Spleen (tissue), 11 donors: Measurements from ENCODE around the gene ZBP1. TPM values are rescaled to one million over a fixed set of nuclear protein-coding genes. Genes with fewer than 3 reads are reported as not detected.

Experiments used
- DNase-seq: peaks from one replicate; pipeline ENCODE4 v3.0.0-alpha.2; 2020
- H3K27ac ChIP-seq, 8 donors: fragments of 200-600 bp; sonication (generic) in 7 of 8; 1 replicate in 4 of 8; 2 replicates in 4 of 8; pipeline versions ENCODE4 v1.5.0 to v1.8.0; 2016 to 2021; ENCODE audit warnings: inconsistent platforms in 4 of 8, mild to moderate bottlenecking in 4 of 8, moderate library complexity in 1 of 8
- H3K27me3 ChIP-seq, 7 donors: fragments of 200-600 bp; sonication (generic) in 6 of 7; replicated peaks in 1 of 7; 1 replicate in 4 of 7; 2 replicates in 3 of 7; pipeline versions ENCODE4 v1.5.0 to v1.8.0; 2016 to 2021; ENCODE audit warnings: inconsistent platforms in 3 of 7, mild to moderate bottlenecking in 1 of 7
- H3K36me3 ChIP-seq, 6 donors: fragments of 200-600 bp; sonication (generic) in 5 of 6; 1 replicate in 4 of 6; 2 replicates in 2 of 6; pipeline versions ENCODE4 v1.5.0 to v1.8.0; 2016 to 2021; ENCODE audit warnings: inconsistent platforms in 2 of 6
- H3K4me1 ChIP-seq, 6 donors: fragments of 200-600 bp; sonication (generic) in 5 of 6; 1 replicate in 3 of 6; 2 replicates in 3 of 6; pipeline versions ENCODE4 v1.5.0 to v1.8.0; 2016 to 2021; ENCODE audit warnings: inconsistent platforms in 3 of 6
- H3K4me3 ChIP-seq, 8 donors: fragments of 200-600 bp; sonication (generic) in 7 of 8; 1 replicate in 4 of 8; 2 replicates in 4 of 8; pipeline versions ENCODE4 v1.5.0 to v1.8.0; 2016 to 2021; ENCODE audit warnings: inconsistent platforms in 4 of 8, mild to moderate bottlenecking in 4 of 8, moderate library complexity in 2 of 8
- H3K9me3 ChIP-seq, 8 donors: fragments of 200-600 bp; sonication (generic) in 7 of 8; 1 replicate in 4 of 8; 2 replicates in 4 of 8; pipeline versions ENCODE4 v1.5.0 to v1.8.0; 2016 to 2021; ENCODE audit warnings: inconsistent platforms in 4 of 8
- CTCF ChIP-seq, 11 experiments: fragments of 200-600 bp in 7 of 11; fragments of 450-650 bp in 4 of 11; sonication (generic) in 4 of 11; IDR thresholded peaks in 8 of 11; conservative IDR thresholded peaks in 3 of 11; 1 replicate in 7 of 11; 2 replicates in 4 of 11; pipeline versions ENCODE4 v1.4.0 to v1.8.0; 2016 to 2021; ENCODE audit warnings: antibody characterized with exemption in 11 of 11, inconsistent platforms in 4 of 11, mild to moderate bottlenecking in 1 of 11
- POLR2A ChIP-seq, 3 donors: fragments of 450-650 bp; IDR thresholded peaks; one replicate each; pipeline ENCODE4 v1.5.1; 2017; ENCODE audit warnings: antibody characterized with exemption in 3 of 3, mild to moderate bottlenecking in 1 of 3
- POLR2AphosphoS5 ChIP-seq, 3 donors: sonication (generic); formaldehyde crosslinking; IDR thresholded peaks; one replicate each; pipeline ENCODE4 v1.5.1; 2017; ENCODE audit warnings: antibody characterized with exemption in 3 of 3
- WGBS, 5 donors: extraction: QIAGEN DNeasy Blood & Tissue Kit in 3 of 5; methylation state at CpG; one replicate each; pipeline versions ENCODE4 v1.1.5 to v1.1.7; 2013 to 2018; 5-methylcytosine and 5-hydroxymethylcytosine counted together
- intact Hi-C: fragments of 100-400 bp; cut with DNase I; formaldehyde crosslinking; loops from one replicate; pipeline ENCODE4 v1.15.0; 2023; ENCODE audit warnings: low total_unique reads
- polyA plus RNA-seq, 3 donors: library from polyadenylated mRNA; stranded (reverse); fragments of 200-250 nt; gene quantifications; one replicate each; pipeline ENCODE4 v1.2.1, GENCODE V29; 2013
- total RNA-seq, 7 donors: library from RNA; depleted of rRNA in 3 of 7; stranded (reverse); fragments of >200 nt in 3 of 7; fragmentation: NEBNext Ultra II Directional in 4 of 7; extraction: Animal tissue kit (Norgen Biotek cat#: 25700) in 4 of 7; gene quantifications; one replicate each; pipeline versions ENCODE4 v1.1.0 to v1.2.1, GENCODE V29; 2016 to 2021
- donor health status: healthy with polysubstance abuse.
- donor health status: DM: no; HTN: no; CAD: no; lungs with moderate emphysema.
- donor health status: DM: no; HTN: no; CAD: no.
- donor health status: Bipolar disorder and iron deficiency.
- donor health status: healthy.
- donor health status: DM: no; HTN: no; CAD: no.
- donor health status: DM: yes; HTN: yes; CAD: no.

ZBP1 gene
- total and polyA plus RNA-seq, 10 donors = 8.6 to 28.4 (median 16.6) TPM

- intact Hi-C loops = loop anchor here (10.0 kb wide), 1 partner anchor 580 kb away; no protein-coding TSS in a partner anchor
These were observed 25.9 kb downstream of the ZBP1 start for GRCh38 chr20:57594092-57594951.

GRCh38 chr20:57593134-57593886, 26.9 kb downstream of the ZBP1 start:
- Histone ChIP-seq H3K36me3 (no peaks in the 10 kb centered on the region), H3K9me3 (peaks cover 0 to under 1% (median 0%) of the 10 kb centered on the region in 8 donors), H3K27ac (no peak overlapping the region), H3K27me3 (peaks cover 0 to 16% (median 0%) of the 10 kb centered on the region in 7 donors), H3K4me1 (peaks cover 0 to 35% (median 20%) of the 10 kb centered on the region in 6 donors), H3K4me3 (no peak overlapping the region)
- peak; percentile 78 for DNase-seq
- intact Hi-C loops = loop anchor here (2.0 to 10.0 kb wide), 2 partner anchors 79 to 581 kb away; no protein-coding TSS in a partner anchor
- 55 to 67% (median 60%) methylated on average over 15 to 17 of the region's 17 CpGs for WGBS, 5 donors
- TF ChIP-seq POLR2AphosphoS5 (IDR thresholded peaks at IDR 0.05) = no peak
- TF ChIP-seq POLR2A (IDR thresholded peaks at IDR 0.05) = no peak
- no peak for TF ChIP-seq CTCF (IDR thresholded peaks at IDR 0.05 in 8 of 11, conservative IDR thresholded peaks at IDR 0.05 in 3 of 11)

More at GRCh38 chr20:57594092-57594951, 25.9 kb downstream of the ZBP1 start:
- Histone ChIP-seq H3K4me3 (no peak overlapping the region), H3K4me1 (peaks cover 0 to 37% (median 20%) of the 10 kb centered on the region in 6 donors), H3K27me3 (peaks cover 0 to 11% (median 0%) of the 10 kb centered on the region in 7 donors), H3K36me3 (no peaks in the 10 kb centered on the region), H3K27ac (no peak overlapping the region), H3K9me3 (no peaks in the 10 kb centered on the region)
- peak; percentile 88 for DNase-seq
- TF ChIP-seq POLR2AphosphoS5 (IDR thresholded peaks at IDR 0.05) = no peak
- peak; percentile 58 to 95 (median 89) for TF ChIP-seq CTCF (IDR thresholded peaks at IDR 0.05 in 8 of 11, conservative IDR thresholded peaks at IDR 0.05 in 3 of 11)
- 35 to 42% (median 39%) methylated on average over 25 to 27 of the region's 27 CpGs for WGBS, 5 donors

- 85 to 92% (median 88%) methylated on average over 21 to 22 of the region's 22 CpGs for WGBS, 5 donors
- Histone ChIP-seq H3K4me1 (peaks cover 0 to 28% (median 18%) of the 10 kb centered on the region in 6 donors), H3K9me3 (peaks cover 0 to 9% (median 6%) of the 10 kb centered on the region in 8 donors), H3K4me3 (no peak overlapping the region), H3K27me3 (peaks cover 0 to 15% (median 0%) of the 10 kb centered on the region in 7 donors), H3K36me3 (no peaks in the 10 kb centered on the region), H3K27ac (no peak overlapping the region)
- TF ChIP-seq POLR2AphosphoS5 (IDR thresholded peaks at IDR 0.05) = no peak
- no peak for TF ChIP-seq POLR2A (IDR thresholded peaks at IDR 0.05)
- TF ChIP-seq CTCF (IDR thresholded peaks at IDR 0.05 in 8 of 11, conservative IDR thresholded peaks at IDR 0.05 in 3 of 11) = no peak
- DNase-seq = no peak
- intact Hi-C loops = loop anchor here (2.0 to 10.0 kb wide), 2 partner anchors 78 to 582 kb away; no protein-coding TSS in a partner anchor
These were observed 27.7 kb downstream of the ZBP1 start for GRCh38 chr20:57592263-57593092.
